Endothelial cell of umbilical vein (primary cell): ENCODE results near the gene SAXO1. TPM values are rescaled to one million over a fixed set of nuclear protein-coding genes. Genes with fewer than 3 reads are reported as not detected.

Experiments
- BruUV-seq: library from RNA; stranded (reverse); fragments of 400-500 nt; replicated peaks from 2 replicates; lab custom pipeline; 2021; lab: Mats Ljungman, UMichigan
- CTCF ChIA-PET: fragments of 300-600, 350-600 bp; sonication (Branson Sonifier 250); formaldehyde crosslinking; loops from one replicate; lab custom pipeline; 2021; ENCODE audit warnings: antibody characterized with exemption, inconsistent platforms; lab: Charles Lee
- POLR2A ChIA-PET: fragments of 300-600, 350-600 bp; sonication (Branson Sonifier 250); formaldehyde crosslinking; loops from one replicate; lab custom pipeline; 2021; ENCODE audit warnings: antibody characterized with exemption, inconsistent platforms; lab: Charles Lee
- DNase-seq: peaks from one replicate; pipeline ENCODE4 v3.0.0-alpha.2; 2011; ENCODE audit warnings: low read depth, low spot score
- FAIRE-seq: peaks from 2 replicates; lab custom pipeline; 2011; peaks lifted over from hg19 to GRCh38; lab: Jason Lieb, UNC
- H2AFZ ChIP-seq: 2 replicates; pipeline ENCODE4 v1.6.0; 2012; ENCODE audit warnings: low read depth, low read length, control low read depth, inconsistent platforms
- H3K27ac ChIP-seq: 2 replicates; pipeline ENCODE4 v1.5.1; 2011; ENCODE audit warnings: low read depth, mild to moderate bottlenecking, control low read depth, low read length, moderate library complexity; ENCODE audit not compliant: insufficient read depth
- H3K27me3 ChIP-seq, 2 experiments: 2 replicates each; pipeline versions ENCODE4 v1.6.0 to v1.6.1; 2011; ENCODE audit warnings: low read length in 2 of 2, mixed read lengths in 1 of 2; ENCODE audit not compliant: control insufficient read depth in 2 of 2, insufficient read depth in 2 of 2
- H3K36me3 ChIP-seq, 2 experiments: 2 replicates in 1 of 2; 3 replicates in 1 of 2; pipeline ENCODE4 v1.5.1; 2011; ENCODE audit warnings: low read length in 2 of 2, mild to moderate bottlenecking in 1 of 2, moderate library complexity in 1 of 2; ENCODE audit not compliant: control insufficient read depth in 2 of 2, insufficient read depth in 2 of 2; ENCODE audit errors: extremely low read depth in 1 of 2
- H3K4me1 ChIP-seq: 3 replicates; pipeline ENCODE4 v1.5.1; 2011; ENCODE audit warnings: mild to moderate bottlenecking, low read length; ENCODE audit not compliant: control insufficient read depth, insufficient read depth; ENCODE audit errors: extremely low read depth
- H3K4me2 ChIP-seq: 2 replicates; pipeline ENCODE4 v1.6.1; 2011; ENCODE audit warnings: low read length, control low read depth, mixed read lengths; ENCODE audit not compliant: insufficient read depth
- H3K4me3 ChIP-seq, 3 experiments: fragments of 200-600 bp in 1 of 3; sonication (generic), shearing (Covaris generic) in 1 of 3; replicated peaks in 1 of 3; 2 replicates each; pipeline ENCODE4 v1.5.1; 2011 to 2016; ENCODE audit warnings: control low read depth in 3 of 3, low read length in 3 of 3, mild to moderate bottlenecking in 2 of 3, inconsistent platforms in 1 of 3, low read depth in 1 of 3, moderate library complexity in 1 of 3; ENCODE audit not compliant: insufficient read depth in 1 of 3
- H3K79me2 ChIP-seq: 2 replicates; pipeline ENCODE4 v1.6.0; 2012; ENCODE audit warnings: low read length, inconsistent platforms; ENCODE audit not compliant: control insufficient read depth, insufficient read depth
- H3K9ac ChIP-seq: replicated peaks from 2 replicates; pipeline ENCODE3; 2011; ENCODE audit warnings: low read length, control low read depth; ENCODE audit not compliant: insufficient read depth; ENCODE audit errors: extremely low read depth
- H3K9me1 ChIP-seq: replicated peaks from 3 replicates; pipeline ENCODE4 v1.6.0; 2011; ENCODE audit warnings: mild to moderate bottlenecking, low read length; ENCODE audit not compliant: control insufficient read depth, insufficient read depth; ENCODE audit errors: extremely low read depth
- H3K9me3 ChIP-seq: replicated peaks from 2 replicates; pipeline ENCODE4 v1.5.1; 2012; ENCODE audit warnings: low read length, inconsistent platforms; ENCODE audit not compliant: control insufficient read depth, insufficient read depth
- H4K20me1 ChIP-seq: replicated peaks from 2 replicates; pipeline ENCODE3; 2011; ENCODE audit warnings: mild to moderate bottlenecking, low read length; ENCODE audit not compliant: control insufficient read depth, insufficient read depth; ENCODE audit errors: extremely low read depth
- EZH2 ChIP-seq: IDR thresholded peaks from 2 replicates; pipeline ENCODE4 v1.6.1; 2012; ENCODE audit warnings: borderline replicate concordance, low read depth, mild to moderate bottlenecking, moderate library complexity, low read length, inconsistent platforms; ENCODE audit not compliant: severe bottlenecking
- FOS ChIP-seq: IDR thresholded peaks from 2 replicates; pipeline ENCODE4 v1.6.1; 2011; ENCODE audit warnings: mild to moderate bottlenecking, low read length, moderate library complexity, borderline replicate concordance; ENCODE audit not compliant: insufficient read depth
- GATA2 ChIP-seq: IDR thresholded peaks from 2 replicates; pipeline ENCODE4 v1.7.0; 2011; ENCODE audit warnings: low read depth, mild to moderate bottlenecking, moderate library complexity, mixed read lengths, low read length; ENCODE audit not compliant: insufficient read length, insufficient read depth
- JUN ChIP-seq: IDR thresholded peaks from 2 replicates; pipeline ENCODE4 v1.6.1; 2011; ENCODE audit warnings: borderline replicate concordance, low read depth; ENCODE audit not compliant: insufficient read length, insufficient read depth
- MAX ChIP-seq: IDR thresholded peaks from 2 replicates; pipeline ENCODE4 v1.6.1; 2011; ENCODE audit not compliant: insufficient read depth, insufficient read length
- POLR2AphosphoS5 ChIP-seq: IDR thresholded peaks from 2 replicates; pipeline ENCODE4 v1.6.1; 2012; ENCODE audit warnings: low read depth, mild to moderate bottlenecking, control low read depth, low read length, moderate library complexity; ENCODE audit not compliant: insufficient read depth
- dilution Hi-C: fragments of 300-500 bp; cut with MboI; formaldehyde crosslinking; loops from one replicate; pipeline ENCODE4 v1.15.0; 2019; ENCODE audit warnings: low sequenced_read_pairs; ENCODE audit not compliant: extremely low pct_ligation_motif_present
- intact Hi-C: fragments of 100-400 bp; cut with micrococcal nuclease; formaldehyde crosslinking; loops from one replicate; pipeline ENCODE4 v1.10.0; 2022
- polyA plus RNA-seq, 4 experiments: library from polyadenylated mRNA; depleted of rRNA in 3 of 4; stranded (reverse) in 3 of 4; unstranded in 1 of 4; fragments of >200 nt; gene quantifications; 2 replicates each; pipeline versions ENCODE4 v1.2.1 to v1.2.3, GENCODE V29; 2011 to 2012; ENCODE audit warnings: missing spikeins in 1 of 4
- total RNA-seq: library from RNA; stranded (reverse); gene quantifications from 2 replicates; pipeline ENCODE4 v1.2.3, GENCODE V29; 2021

SAXO1 gene
- total and polyA plus RNA-seq, 2 donors (not counting 3 experiments of a cell fraction or from before 2014, with no cell fraction given) = not detected

GRCh38 chr9:18921366-18922075 is 111.5 kb downstream of the SAXO1 start:
- H3K4me2 ChIP-seq = no peak overlapping the region
- no peak overlapping the region for H3K4me3 ChIP-seq
- H3K27ac ChIP-seq = no peak overlapping the region
- BruUV-seq = no TSS peak
- H3K27me3 ChIP-seq = no peaks in the 10 kb centered on the region
- TF ChIP-seq POLR2AphosphoS5 = no peak
- no peak for TF ChIP-seq EZH2
- TF ChIP-seq FOS = no peak
- TF ChIP-seq JUN = no peak
- no peak for TF ChIP-seq MAX
- no peak for TF ChIP-seq GATA2
- H3K9ac ChIP-seq = no peak overlapping the region
- H3K9me1 ChIP-seq = no peaks in the 10 kb centered on the region
- ChIA-PET POLR2A (no interaction called here), CTCF (no interaction called here)
- H3K4me1 ChIP-seq = no peaks in the 10 kb centered on the region
- H2AFZ ChIP-seq = no peak overlapping the region
- no peaks in the 10 kb centered on the region for H4K20me1 ChIP-seq
- DNase-seq = no peak
- H3K79me2 ChIP-seq = no peaks in the 10 kb centered on the region
- no peaks in the 10 kb centered on the region for H3K9me3 ChIP-seq
- intact Hi-C loops = no loop called here
- no peaks in the 10 kb centered on the region for H3K36me3 ChIP-seq
- dilution Hi-C loops = no loop called here
- FAIRE-seq = no peak
